ENCODE measurements around the gene FAAH.
A peak's percentile ranks its signal among the peaks of the same experiment; 100 is the strongest.

Gene FAAH

GRCh38 chr1:46396441-46397398 lies 2.6 kb downstream of the FAAH start:
- DNase-seq (ENCODE audit: low read depth, low spot score) = no peak
- H3K4me3 ChIP-seq (ENCODE audit: low read length) = no peak overlapping the region

GRCh38 chr1:46399307-46399706 lies 5.2 kb downstream of the FAAH start:
- DNase-seq (ENCODE audit: low read depth, low spot score) = no peak
- H3K4me3 ChIP-seq (ENCODE audit: low read length) = no peak overlapping the region

GRCh38 chr1:46400421-46400820 lies 6.3 kb downstream of the FAAH start:
- no peak for DNase-seq (ENCODE audit: low read depth, low spot score)
- no peak overlapping the region for H3K4me3 ChIP-seq (ENCODE audit: low read length)

- H3K4me3 ChIP-seq (ENCODE audit: low read length) = no peak overlapping the region
- DNase-seq (ENCODE audit: low read depth, low spot score) = peak; percentile 22
Measured at GRCh38 chr1:46401154-46401913, 7.2 kb downstream of the FAAH start.

GRCh38 chr1:46401964-46402626 lies 8.0 kb downstream of the FAAH start:
- DNase-seq (ENCODE audit: low read depth, low spot score) = no peak
- no peak overlapping the region for H3K4me3 ChIP-seq (ENCODE audit: low read length)

DNA sequence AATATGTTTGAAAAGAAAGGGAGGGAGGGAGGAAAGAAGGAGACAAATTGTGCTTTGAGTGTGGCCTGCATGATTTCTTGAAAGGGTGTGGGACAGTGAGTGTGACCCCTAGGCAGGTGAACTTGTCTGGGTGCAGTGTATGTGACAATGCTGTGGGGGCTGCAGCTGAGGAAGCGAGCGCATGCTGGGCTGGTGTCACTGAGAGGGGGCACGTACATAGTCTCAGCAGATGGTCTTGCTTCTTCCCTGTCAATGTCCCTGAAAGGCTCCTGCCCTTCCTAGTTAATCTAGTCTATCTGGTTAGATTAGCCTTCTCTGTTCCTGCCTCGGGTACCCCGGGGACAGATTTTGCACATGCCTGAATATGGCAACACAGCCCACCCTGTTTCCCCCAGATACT lies 9.8 kb downstream of the FAAH start:
- DNase-seq (ENCODE audit: low read depth, low spot score) = no peak
- no peak overlapping the region for H3K4me3 ChIP-seq (ENCODE audit: low read length)

DNA sequence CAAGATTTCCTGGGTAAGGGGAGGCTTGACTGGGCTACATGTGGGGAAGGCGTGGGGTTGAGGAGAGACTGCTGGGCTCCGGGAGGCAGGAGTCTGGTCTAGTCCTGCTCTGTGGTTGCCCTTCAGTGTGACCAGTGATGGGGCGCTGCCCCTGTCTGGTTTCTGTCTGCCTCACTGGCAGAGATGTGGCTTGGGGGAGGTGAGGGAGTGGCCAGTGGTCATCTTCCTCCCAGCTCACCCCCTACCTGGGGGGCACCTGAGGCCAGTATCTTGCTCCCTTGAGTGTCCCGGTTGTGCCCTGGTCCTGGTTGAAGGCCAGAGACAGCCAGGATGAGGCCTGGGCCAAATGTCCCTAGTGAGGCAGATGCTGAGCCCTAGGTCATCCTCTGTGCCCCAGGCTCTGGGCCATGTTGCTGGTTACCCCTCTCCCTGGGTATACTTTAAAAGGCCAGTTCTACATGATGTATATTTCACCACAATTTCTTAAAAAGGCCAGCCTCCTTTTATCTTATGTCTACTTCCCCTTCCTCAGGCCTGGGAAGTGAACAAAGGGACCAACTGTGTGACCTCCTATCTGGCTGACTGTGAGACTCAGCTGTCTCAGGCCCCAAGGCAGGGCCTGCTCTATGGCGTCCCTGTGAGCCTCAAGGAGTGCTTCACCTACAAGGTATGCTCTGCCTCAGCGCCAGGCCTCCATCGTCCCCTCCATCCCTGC lies 10.5 kb downstream of the FAAH start:
- DNase-seq (ENCODE audit: low read depth, low spot score) = no peak
- no peak overlapping the region for H3K4me3 ChIP-seq (ENCODE audit: low read length)

DNA sequence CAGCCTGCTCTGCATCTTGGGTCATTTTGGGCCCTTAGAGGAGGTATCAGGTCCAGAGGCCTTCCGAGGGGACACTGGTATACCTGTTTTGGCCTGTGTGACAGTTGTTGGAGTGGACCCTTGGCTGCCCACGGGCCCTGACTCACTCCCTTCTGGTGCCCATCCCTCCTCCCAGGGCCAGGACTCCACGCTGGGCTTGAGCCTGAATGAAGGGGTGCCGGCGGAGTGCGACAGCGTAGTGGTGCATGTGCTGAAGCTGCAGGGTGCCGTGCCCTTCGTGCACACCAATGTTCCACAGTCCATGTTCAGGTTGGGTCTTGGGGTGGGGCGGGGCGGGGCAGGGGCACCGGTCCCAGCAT lies 11.1 kb downstream of the FAAH start:
- H3K4me3 ChIP-seq (ENCODE audit: low read length) = no peak overlapping the region
- no peak for DNase-seq (ENCODE audit: low read depth, low spot score)

DNA sequence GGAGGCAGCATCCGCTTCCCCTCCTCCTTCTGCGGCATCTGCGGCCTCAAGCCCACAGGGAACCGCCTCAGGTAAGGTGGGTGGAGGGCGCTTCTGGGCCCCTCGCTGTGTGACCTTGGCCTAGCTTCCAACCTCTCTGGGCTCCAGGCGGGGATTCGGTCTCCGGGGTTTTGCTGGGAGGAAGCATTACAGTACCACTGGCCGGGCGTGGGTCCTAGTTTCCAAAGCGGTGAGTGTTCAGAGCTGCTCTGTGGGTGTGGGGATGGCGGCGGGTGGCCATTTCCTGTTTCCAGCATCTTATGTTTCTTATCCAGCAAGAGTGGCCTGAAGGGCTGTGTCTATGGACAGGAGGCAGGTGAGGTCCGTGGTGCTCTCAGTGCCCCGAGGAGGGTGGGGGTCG lies 11.6 kb downstream of the FAAH start:
- DNase-seq (ENCODE audit: low read depth, low spot score) = no peak
- H3K4me3 ChIP-seq (ENCODE audit: low read length) = no peak overlapping the region

GRCh38 chr1:46406881-46407608 lies 12.9 kb downstream of the FAAH start:
- DNase-seq (ENCODE audit: low read depth, low spot score) = no peak
- no peak overlapping the region for H3K4me3 ChIP-seq (ENCODE audit: low read length)

- DNase-seq (ENCODE audit: low read depth, low spot score) = no peak
- H3K4me3 ChIP-seq (ENCODE audit: low read length) = no peak overlapping the region
Measured at GRCh38 chr1:46407636-46408035, 13.5 kb downstream of the FAAH start.

DNA sequence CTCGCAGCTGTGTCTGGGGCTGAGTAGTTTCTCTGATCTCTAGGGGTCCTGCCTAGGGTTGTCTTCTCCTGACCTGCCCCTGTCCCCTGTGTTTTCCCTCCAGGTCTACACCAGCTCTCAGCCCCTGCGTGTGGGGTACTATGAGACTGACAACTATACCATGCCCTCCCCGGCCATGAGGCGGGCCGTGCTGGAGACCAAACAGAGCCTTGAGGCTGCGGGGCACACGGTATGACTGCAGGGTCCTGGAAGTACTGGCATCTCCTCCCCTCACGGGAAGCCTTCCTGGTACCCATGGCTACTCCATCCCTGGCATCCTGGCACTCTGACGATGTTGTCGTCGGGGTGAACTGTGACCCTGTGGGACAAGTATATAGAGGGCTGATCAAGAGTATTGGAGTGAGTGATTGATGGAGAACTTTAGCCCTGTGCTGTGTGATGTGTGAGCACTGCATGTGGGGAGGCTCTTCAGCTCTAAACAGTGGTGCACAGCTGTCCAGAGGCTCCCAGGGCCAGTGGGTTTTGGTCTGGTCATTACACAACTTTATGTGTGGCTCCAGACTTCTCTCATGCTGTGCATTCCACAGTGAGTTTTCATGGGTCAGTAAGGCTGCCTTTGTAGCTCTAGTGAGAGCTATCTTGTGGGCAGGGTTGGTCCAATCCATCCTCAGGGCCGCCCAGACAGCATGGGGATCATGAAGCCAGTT lies 14.4 kb downstream of the FAAH start:
- H3K4me3 ChIP-seq (ENCODE audit: low read length) = no peak overlapping the region
- DNase-seq (ENCODE audit: low read depth, low spot score) = no peak

DNA sequence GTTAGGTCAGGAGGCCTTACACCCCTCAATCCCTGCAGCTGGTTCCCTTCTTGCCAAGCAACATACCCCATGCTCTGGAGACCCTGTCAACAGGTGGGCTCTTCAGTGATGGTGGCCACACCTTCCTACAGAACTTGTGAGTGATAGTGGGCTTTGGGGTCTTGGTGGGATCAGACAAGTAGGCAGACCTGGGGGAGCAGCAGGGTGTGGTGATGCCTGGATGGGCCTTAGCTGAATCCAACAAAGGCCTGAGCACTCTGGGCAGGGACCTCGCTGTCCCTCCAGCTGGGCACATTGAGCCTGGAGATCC lies 14.9 kb downstream of the FAAH start:
- H3K4me3 ChIP-seq (ENCODE audit: low read length) = no peak overlapping the region

GRCh38 chr1:46410156-46411009 lies 16.3 kb downstream of the FAAH start:
- no peak for DNase-seq (ENCODE audit: low read depth, low spot score)
- no peak overlapping the region for H3K4me3 ChIP-seq (ENCODE audit: low read length)

More for the DNA sequence above, 14.9 kb downstream of the FAAH start:
- DNase-seq (ENCODE audit: low read depth, low spot score) = no peak

DNA sequence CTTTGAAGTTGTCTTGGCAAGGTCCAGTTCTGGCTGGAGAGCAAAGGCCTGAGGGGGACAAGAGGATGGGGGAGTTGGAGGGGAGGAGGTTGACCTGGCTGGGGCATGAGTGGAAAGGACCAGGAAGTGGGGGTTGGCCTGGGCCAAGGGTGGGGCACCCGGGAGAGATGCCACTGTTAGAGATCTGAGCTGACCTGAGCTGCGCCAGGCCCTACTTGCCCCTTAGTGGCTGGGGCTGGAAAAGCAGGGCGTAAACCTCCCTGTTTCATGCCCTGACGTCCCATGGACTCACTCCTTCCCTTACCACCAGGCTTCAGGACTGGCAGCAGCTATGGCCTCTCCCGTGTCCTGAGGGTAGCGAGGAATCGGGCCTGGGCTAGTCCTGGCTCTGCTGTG lies 16.9 kb downstream of the FAAH start:
- no peak overlapping the region for H3K4me3 ChIP-seq (ENCODE audit: low read length)
- DNase-seq (ENCODE audit: low read depth, low spot score) = no peak

- no peak for DNase-seq (ENCODE audit: low read depth, low spot score)
Measured at GRCh38 chr1:46411601-46412341, 17.7 kb downstream of the FAAH start.

More at GRCh38 chr1:46411601-46412341, 17.7 kb downstream of the FAAH start:
- no peak overlapping the region for H3K4me3 ChIP-seq (ENCODE audit: low read length)
